NCI-H524 treated with DMSO at 0.1 percent for 48 hours (cell line): ENCODE results near the gene FIBCD1.

Experiments
- DNase-seq: peaks from one replicate; lab custom pipeline; 2025; lab: John Stamatoyannopoulos, UW

Gene FIBCD1

GRCh38 chr9:130906735-130907416, 32.2 kb downstream of the FIBCD1 start:
- no peak for DNase-seq

- DNase-seq = no peak
These were observed 32.9 kb downstream of the FIBCD1 start for GRCh38 chr9:130905902-130906734.

DNA sequence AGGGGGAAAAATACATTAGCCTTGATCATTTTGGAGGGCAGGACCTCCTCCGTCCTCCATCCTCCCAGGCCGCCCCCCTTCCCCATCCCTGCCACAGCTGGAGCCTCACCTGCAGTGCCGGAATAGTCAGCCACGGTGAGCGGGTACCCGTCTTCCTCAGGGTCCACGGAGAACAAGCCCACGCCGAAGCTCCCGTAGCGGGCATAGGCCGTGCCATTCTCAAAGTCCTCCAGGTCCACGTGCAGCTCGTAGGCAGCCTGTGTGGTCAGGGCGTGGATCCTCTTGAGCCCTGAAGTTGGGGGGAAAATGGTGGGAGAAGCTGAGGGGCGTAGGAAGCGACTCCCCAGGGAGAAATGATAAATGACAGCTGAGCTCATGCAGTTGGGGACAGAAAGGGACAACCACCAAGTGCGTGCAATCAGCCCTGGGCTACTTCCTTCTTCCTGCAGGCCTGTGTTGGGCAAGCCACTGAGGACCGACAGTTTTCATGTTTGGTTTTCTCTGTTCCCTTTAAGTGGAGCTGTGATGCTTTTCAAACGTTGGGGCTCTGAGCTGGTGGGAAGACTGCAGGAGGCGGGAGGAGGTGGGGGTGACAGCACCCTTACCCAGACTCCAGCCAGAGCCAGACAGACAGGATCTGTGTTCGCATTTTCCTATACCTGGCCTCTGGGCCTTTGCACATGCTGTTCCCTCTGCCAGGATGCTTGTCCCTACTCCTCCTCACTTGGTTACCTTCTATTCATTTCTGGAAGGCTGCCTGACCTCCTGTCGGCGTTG, 33.7 kb downstream of the FIBCD1 start:
- DNase-seq = no peak

DNA sequence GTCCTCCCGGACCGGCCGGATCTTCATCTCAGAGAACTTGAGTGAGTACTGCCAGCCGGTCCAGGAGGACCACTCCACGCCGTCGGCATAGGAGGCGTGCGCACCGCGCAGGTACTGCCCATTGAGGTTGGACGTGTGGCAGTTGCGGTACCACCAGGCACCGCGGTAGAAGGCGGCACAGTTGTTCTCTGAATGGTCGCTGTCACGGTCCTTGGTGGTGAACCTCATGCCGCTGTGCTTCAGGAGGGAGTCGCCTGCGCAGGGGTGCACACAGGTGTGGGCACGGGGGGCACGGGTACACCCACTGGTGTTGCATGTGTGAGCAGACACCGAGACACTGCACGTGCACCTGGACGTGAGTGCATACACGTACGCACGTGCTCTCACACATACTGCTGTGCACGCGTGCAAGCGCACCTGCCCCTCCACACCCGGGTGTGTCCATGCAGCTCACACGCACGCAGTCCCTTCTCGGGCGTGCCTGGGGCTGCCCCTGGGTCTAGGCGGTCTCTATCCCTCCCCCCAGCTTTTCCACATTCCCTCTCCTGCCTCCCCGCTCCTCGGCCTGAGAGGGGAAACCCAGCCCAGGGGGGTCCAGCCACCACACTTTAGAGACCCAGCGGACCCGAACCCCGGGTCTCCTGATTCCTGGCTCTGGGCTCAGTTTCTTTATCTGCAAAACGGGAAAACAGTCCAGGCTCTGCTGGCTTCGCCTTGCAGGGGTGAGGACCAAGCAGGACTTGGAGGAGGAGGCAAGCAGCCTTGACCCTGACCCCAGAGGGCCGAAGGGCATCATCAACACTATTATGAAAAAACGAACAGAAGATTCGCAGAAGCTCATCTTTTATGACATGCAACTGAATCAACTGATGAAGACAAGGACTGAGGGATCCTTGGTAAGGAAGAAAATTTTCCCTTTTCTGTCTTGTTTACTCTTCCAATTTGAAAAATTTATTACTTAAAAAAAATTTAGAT, 34.7 kb downstream of the FIBCD1 start:
- DNase-seq = no peak

DNA sequence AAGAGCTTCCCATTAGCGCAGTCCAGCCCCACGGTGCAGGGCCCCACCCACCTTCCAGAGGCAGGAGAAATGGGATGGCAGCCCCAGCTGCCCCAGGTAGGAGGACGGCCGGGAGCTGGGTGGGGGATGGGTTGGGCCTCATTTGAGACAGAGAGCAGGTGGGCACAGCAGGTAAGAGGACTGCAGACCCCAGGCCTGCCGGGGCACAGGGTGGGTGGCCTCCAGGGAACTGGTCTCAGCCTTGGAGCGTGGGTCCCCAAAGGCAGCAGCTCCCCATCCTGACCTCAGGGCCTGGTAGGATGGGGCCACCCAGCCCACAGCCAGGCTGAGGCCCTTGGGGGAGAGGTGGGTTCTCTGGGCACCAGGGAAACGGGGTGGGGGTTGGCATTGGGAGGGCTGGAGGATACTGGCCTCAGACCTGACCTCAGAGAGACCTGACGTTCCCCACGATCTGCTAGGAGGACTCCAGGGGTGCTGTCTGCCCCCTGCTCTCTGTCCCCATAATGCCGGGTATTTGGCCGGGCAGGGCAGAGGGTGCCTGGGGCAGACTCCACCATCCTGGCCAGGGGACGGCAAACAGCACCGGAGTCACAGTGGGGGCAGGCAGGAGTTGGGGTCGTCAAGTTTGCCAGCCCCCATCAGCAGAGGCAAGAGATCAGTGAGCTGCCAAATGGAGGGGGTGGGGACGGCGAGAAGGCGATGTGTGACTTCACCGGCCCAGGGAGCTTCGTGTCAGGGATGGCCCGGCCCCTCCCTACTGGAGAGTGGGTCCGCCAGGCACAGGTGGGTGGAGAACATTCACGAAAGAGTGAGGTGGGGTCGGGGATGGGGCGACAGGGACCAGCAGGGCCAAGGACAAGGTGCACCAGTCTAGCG, 35.6 kb downstream of the FIBCD1 start:
- DNase-seq = no peak

DNA sequence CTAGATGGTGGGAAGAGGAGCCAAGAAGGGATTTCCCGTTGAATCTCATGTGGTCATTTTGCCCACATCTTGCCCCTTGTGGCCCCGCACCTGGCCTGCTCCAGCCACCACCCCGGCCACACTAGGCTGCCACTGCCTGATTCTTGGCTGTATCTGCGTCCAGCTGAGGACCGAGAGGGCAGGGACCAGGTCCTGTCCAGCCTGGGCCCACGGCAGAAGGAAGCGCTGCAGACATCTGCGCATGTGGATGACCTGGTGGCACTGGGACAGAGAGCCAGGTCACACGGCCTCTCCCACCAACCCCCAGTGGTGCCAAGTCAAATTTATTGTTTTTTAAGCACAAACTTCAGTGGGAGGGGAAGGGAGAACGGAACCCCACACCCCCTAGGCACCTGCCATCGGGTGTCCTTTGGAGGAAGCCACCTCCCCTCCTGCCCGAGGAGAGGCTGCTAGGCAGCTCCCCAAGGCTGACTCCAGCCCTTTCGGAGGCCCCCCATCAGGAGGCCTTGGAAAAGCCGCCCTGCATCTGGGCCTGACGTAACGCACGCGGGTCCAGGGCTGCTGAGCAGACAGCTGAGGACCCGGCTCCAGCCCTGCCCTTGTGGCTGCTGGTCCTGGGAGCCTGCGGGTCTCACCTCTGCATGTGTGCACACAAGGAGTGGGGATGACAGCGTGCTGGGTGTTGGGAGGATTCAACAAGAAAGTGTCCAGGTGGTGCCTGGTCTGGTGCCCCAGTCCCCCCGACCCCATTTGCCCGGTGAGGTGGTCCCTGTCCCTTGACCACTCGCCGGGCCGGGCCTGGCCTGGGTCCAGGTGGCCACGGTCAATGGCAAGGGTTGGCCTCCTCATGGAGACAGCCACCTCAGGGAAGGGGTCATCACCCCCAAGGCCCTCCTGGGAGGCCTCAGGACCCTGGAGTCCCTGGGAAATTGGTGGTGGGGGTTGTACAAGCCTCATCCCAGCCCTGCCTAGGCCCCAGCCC, 36.6 kb downstream of the FIBCD1 start:
- no peak for DNase-seq

- DNase-seq = no peak
These were observed 37.4 kb downstream of the FIBCD1 start for GRCh38 chr9:130901498-130902203.

GRCh38 chr9:130900701-130901497, 38.1 kb downstream of the FIBCD1 start:
- no peak for DNase-seq

DNA sequence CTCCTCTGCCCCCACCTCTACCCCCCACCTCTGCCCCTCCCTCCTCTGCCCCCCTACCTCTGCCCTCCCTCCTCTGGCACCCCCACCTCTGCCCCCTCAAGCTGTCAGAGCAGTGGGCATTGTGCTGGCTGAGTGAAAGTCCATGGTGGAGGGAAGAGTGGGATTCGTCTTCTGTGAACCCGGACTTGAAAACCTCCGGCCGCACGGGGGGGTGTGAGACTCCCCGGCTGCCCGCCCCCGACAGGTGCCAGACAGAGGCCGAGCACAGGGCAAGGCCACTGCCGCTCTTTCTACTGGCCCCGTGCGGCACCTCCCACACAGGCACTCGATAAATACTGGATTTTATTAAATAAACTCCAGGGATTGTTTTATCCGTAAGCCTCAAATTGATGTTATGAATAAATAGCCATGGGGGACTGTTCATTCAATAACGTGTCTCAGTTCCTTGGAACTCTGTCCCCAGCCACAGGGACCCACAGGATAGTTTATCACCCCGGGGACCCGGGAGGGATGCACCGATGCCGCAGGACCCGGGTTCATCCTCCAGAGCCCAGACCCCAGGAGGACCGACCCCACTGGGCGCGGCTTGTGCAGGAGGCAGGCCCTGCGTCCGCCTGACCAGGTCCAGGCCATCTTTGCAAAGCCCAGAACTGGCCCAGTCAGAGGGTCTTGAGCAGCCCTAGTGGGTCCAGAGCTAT, 39.8 kb downstream of the FIBCD1 start:
- DNase-seq = no peak

DNA sequence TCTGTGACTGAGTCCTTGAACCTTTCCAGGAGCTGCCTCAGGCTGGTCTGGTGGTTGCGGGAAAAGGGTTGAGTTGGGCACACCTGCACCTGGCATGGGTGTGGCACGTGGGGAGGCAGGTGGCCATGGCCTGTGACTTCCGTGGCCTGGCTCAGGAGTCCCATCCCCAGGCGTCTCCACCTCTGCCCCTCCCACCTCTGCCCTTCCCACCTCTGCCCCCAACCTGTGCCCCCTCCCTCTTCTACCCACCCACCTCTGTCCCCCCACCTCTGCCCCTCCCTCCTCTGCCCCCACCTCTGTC, 40.5 kb downstream of the FIBCD1 start:
- DNase-seq = no peak

- no peak for DNase-seq
These were observed 41.0 kb downstream of the FIBCD1 start for GRCh38 chr9:130897848-130898551.

DNA sequence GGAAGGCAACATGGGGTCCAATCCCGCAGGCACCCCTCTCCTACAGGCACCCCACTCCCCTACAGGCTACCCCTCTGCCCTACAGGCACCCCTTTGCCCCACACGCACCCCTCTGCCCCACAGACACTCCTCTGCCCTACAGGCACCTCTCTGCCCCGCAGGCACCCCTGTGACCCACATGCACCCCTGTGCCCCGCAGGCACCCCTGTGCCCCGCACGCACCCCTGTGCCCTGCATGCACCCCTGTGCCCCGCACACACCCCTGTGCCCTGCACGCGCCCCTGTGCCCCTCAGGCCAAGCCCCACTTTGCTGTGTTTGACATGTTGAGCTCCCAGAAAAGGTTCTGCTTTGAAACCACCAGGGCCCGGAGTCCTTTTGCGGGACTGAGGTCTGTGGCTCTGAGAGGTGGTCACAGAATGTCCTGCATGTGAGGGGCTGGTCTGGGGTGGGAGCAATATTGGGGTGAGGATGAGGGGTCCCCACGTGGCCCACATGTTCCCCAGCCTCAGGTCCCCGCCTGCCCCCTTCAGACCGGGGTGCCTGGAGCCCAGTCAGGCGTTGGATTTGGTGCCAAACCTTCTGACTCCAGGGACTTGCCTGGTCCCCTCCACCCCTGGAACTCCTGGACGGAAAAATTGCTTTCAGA, 41.8 kb downstream of the FIBCD1 start:
- DNase-seq = no peak

GRCh38 chr9:130896233-130897014, 42.6 kb downstream of the FIBCD1 start, which contains the start of gene QRFP:
TSS of gene QRFP (minus strand) at chr9:130896812. CDS start at chr9:130893838, 2,974 bp downstream.
- DNase-seq = no peak

DNA sequence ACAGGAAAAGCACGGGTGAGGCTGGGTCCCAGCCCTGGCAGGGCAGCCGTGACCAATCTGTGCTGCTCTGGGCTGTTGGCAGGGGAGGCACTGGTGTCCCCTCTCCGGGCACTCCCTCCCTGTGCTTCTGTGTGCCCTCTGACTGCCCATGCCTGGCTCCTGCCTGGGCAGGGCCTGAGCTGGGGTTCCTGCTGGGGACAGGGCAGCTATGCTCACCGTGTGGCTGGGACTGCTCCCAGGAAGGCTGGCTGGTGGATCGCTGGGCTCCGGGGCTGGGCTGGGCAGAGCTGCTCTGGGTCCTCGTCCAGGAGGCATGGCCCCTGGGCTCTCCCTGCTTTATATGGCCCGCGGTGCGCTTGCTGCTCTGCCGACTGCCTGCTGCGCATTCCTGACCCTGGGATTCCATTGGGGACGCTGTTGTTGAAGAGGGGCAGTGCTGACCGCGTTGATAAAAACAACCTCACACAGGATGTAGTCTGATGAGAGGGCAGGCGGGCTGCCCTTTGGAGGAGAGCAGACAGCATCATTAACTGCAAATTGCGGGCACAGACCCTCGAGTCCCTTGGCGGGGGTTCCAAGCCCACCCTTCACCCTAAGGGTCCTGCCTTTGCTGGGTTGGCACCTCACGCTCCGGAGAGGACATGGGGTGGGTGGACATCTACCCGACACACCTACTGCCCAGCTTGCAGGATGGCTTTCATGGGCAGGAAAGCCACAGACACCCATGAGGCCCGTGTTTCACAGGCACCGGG, 43.4 kb downstream of the FIBCD1 start:
- DNase-seq = no peak

DNA sequence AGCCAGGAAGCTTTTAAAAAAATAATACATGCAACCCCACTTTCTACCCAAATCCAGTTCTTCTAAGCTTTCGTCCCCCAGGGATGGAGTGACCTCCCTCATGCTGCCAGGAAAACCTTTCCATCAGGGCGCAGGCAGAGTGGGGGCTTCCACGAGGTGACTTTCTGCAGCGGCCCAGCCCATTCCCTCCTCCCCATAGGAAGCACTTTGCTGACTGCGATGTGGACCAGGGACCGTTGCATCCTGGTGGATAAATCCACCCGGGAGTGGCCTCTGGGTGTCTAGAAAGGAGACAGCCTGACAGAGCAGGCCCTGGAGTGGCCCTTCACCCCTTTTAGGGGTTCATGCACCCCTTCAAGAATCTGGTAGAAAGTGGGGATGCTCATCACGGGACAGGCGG, 44.0 kb downstream of the FIBCD1 start:
- no peak for DNase-seq
